Measurements from ENCODE around the gene EPHA1.

Gene EPHA1

GRCh38 chr7:143444063-143444782 lies 35.6 kb upstream of the EPHA1 start:
- H3K4me3 ChIP-seq (ENCODE audit: low read depth, low read length), result no peak overlapping the region
- DNase-seq (ENCODE audit: low read depth), result no peak
- TF ChIP-seq CTCF (IDR thresholded peaks at IDR 0.05; ENCODE audit: low read depth, low read length, missing control alignments), result no peak

GRCh38 chr7:143443153-143443552 lies 34.5 kb upstream of the EPHA1 start, which contains the start of gene TAS2R60:
TSS of gene TAS2R60 (plus strand) at chr7:143443453. CDS start at chr7:143443453, 0 bp downstream.
- DNase-seq (ENCODE audit: low read depth), result no peak
- no peak for TF ChIP-seq CTCF (IDR thresholded peaks at IDR 0.05; ENCODE audit: low read depth, low read length, missing control alignments)
- H3K4me3 ChIP-seq (ENCODE audit: low read depth, low read length), result no peak within 1 kb of the TSS

- H3K4me3 ChIP-seq (ENCODE audit: low read depth, low read length), result no peak overlapping the region
- no peak for DNase-seq (ENCODE audit: low read depth)
Measured at GRCh38 chr7:143439866-143440265, 31.2 kb upstream of the EPHA1 start.

GRCh38 chr7:143437578-143437977 lies 28.9 kb upstream of the EPHA1 start:
- no peak for TF ChIP-seq CTCF (IDR thresholded peaks at IDR 0.05; ENCODE audit: low read depth, low read length, missing control alignments)
- DNase-seq (ENCODE audit: low read depth), result no peak
- H3K4me3 ChIP-seq (ENCODE audit: low read depth, low read length), result no peak overlapping the region

More at GRCh38 chr7:143439866-143440265, 31.2 kb upstream of the EPHA1 start:
- no peak for TF ChIP-seq CTCF (IDR thresholded peaks at IDR 0.05; ENCODE audit: low read depth, low read length, missing control alignments)

GRCh38 chr7:143436325-143436946 lies 27.8 kb upstream of the EPHA1 start:
- no peak for DNase-seq (ENCODE audit: low read depth)
- no peak for TF ChIP-seq CTCF (IDR thresholded peaks at IDR 0.05; ENCODE audit: low read depth, low read length, missing control alignments)
- no peak overlapping the region for H3K4me3 ChIP-seq (ENCODE audit: low read depth, low read length)

GRCh38 chr7:143435266-143435665 lies 26.6 kb upstream of the EPHA1 start:
- TF ChIP-seq CTCF (IDR thresholded peaks at IDR 0.05; ENCODE audit: low read depth, low read length, missing control alignments), result no peak
- no peak for DNase-seq (ENCODE audit: low read depth)
- no peak overlapping the region for H3K4me3 ChIP-seq (ENCODE audit: low read depth, low read length)
